B cell (primary cell): ENCODE measurements around the gene LRRC14B. TPM values are rescaled to one million over a fixed set of nuclear protein-coding genes. Genes with fewer than 3 reads are reported as not detected.

ENCODE experiments used
- ATAC-seq: fragments of 200-7000 bp; cut with Tn5 transposase; one replicate; pipeline ENCODE4 v1.10.0; 2021; ENCODE audit warnings: low read depth, mild to moderate bottlenecking, moderate number of reproducible peaks, moderate library complexity
- CTCF ChIA-PET: fragments of 350-600 bp; sonication (Branson Sonifier 250); formaldehyde crosslinking; loops from one replicate; lab custom pipeline; 2021; ENCODE audit warnings: antibody characterized with exemption, inconsistent platforms; lab: Charles Lee
- POLR2A ChIA-PET: fragments of 350-600 bp; sonication (Branson Sonifier 250); formaldehyde crosslinking; loops from one replicate; lab custom pipeline; 2021; ENCODE audit warnings: antibody characterized with exemption; lab: Charles Lee
- DNase-seq: peaks from one replicate; pipeline ENCODE4 v3.0.0; 2013
- H2AFZ ChIP-seq: 2 replicates; pipeline ENCODE4 v1.6.1; 2012; ENCODE audit warnings: mild to moderate bottlenecking, low read depth, low read length; ENCODE audit not compliant: insufficient read depth, poor library complexity, severe bottlenecking
- H3K27ac ChIP-seq, 2 donors: 1 replicate in 1 of 2; 2 replicates in 1 of 2; pipeline ENCODE4 v1.5.1; 2012 to 2013; ENCODE audit warnings: low read length in 2 of 2, mild to moderate bottlenecking in 2 of 2, moderate library complexity in 1 of 2
- H3K27me3 ChIP-seq, 4 experiments: fragments of 200-600 bp in 1 of 4; sonication (generic) in 1 of 4; replicated peaks in 1 of 4; 1 replicate in 2 of 4; 2 replicates in 2 of 4; pipeline versions ENCODE4 v1.6.1 to v1.7.0; 2013 to 2016; ENCODE audit warnings: low read length in 3 of 4, mild to moderate bottlenecking in 2 of 4, mixed read lengths in 1 of 4, moderate library complexity in 1 of 4; ENCODE audit not compliant: insufficient read depth in 4 of 4, control insufficient read depth in 3 of 4; ENCODE audit errors: control extremely low read depth in 1 of 4
- H3K36me3 ChIP-seq, 2 experiments: replicated peaks in 1 of 2; 1 replicate in 1 of 2; 2 replicates in 1 of 2; pipeline versions ENCODE4 v1.6.1 to v1.7.1; 2013; ENCODE audit warnings: low read length in 1 of 2; ENCODE audit not compliant: insufficient read depth in 2 of 2, control insufficient read depth in 1 of 2; ENCODE audit errors: control extremely low read depth in 1 of 2, extremely low read depth in 1 of 2
- H3K4me1 ChIP-seq, 2 donors: fragments of 200-600 bp in 1 of 2; sonication (generic) in 1 of 2; 1 replicate in 1 of 2; 2 replicates in 1 of 2; pipeline versions ENCODE4 v1.5.1 to v1.6.1; 2013 to 2017; ENCODE audit warnings: low read length in 2 of 2; ENCODE audit not compliant: control insufficient read depth in 2 of 2, insufficient read depth in 2 of 2
- H3K4me2 ChIP-seq: replicated peaks from 2 replicates; pipeline ENCODE3; 2012; ENCODE audit warnings: mild to moderate bottlenecking, low read depth, low read length; ENCODE audit not compliant: poor library complexity, severe bottlenecking
- H3K4me3 ChIP-seq, 5 experiments: fragments of 200-600 bp in 1 of 5; sonication (generic) in 1 of 5; 1 replicate in 3 of 5; 2 replicates in 2 of 5; pipeline versions ENCODE4 v1.5.1 to v1.7.0; 2011 to 2016; ENCODE audit warnings: low read length in 4 of 5, mild to moderate bottlenecking in 4 of 5, low read depth in 2 of 5, control low read depth in 1 of 5, moderate library complexity in 1 of 5; ENCODE audit not compliant: insufficient read depth in 1 of 5; ENCODE audit errors: control extremely low read depth in 1 of 5, extremely low read depth in 1 of 5
- H3K79me2 ChIP-seq: fragments of 200-600 bp; sonication (generic); one replicate; pipeline ENCODE4 v1.6.0; 2016; ENCODE audit warnings: low read length; ENCODE audit not compliant: control insufficient read depth, insufficient read depth
- H3K9ac ChIP-seq: fragments of 200-600 bp; sonication (generic); 2 replicates; pipeline ENCODE4 v1.6.1; 2017; ENCODE audit warnings: mild to moderate bottlenecking, low read length, moderate library complexity
- H3K9me3 ChIP-seq, 3 donors: one replicate each; pipeline versions ENCODE4 v1.6.1 to v1.7.1; 2013; ENCODE audit warnings: low read length in 2 of 3; ENCODE audit not compliant: control insufficient read depth in 2 of 3, insufficient read depth in 1 of 3; ENCODE audit errors: control extremely low read depth in 1 of 3
- H4K20me1 ChIP-seq: 2 replicates; pipeline ENCODE4 v1.6.0; 2012; ENCODE audit warnings: mild to moderate bottlenecking, low read length; ENCODE audit not compliant: insufficient read depth, control insufficient read depth, poor library complexity, severe bottlenecking
- H3K27ac Mint-ChIP-seq: one replicate; pipeline ENCODE4 v1.8.0; 2021; ENCODE audit warnings: mixed read lengths
- H3K27me3 Mint-ChIP-seq: one replicate; pipeline ENCODE4 v1.8.0; 2021; ENCODE audit warnings: mixed read lengths
- H3K4me1 Mint-ChIP-seq: one replicate; pipeline ENCODE4 v1.8.0; 2021; ENCODE audit warnings: mixed read lengths
- H3K4me3 Mint-ChIP-seq: one replicate; pipeline ENCODE4 v1.8.0; 2021; ENCODE audit warnings: mixed read lengths
- H3K9me3 Mint-ChIP-seq: one replicate; pipeline ENCODE4 v1.8.0; 2022; ENCODE audit warnings: mixed read lengths; ENCODE audit not compliant: insufficient read depth
- EZH2 ChIP-seq: IDR thresholded peaks from 2 replicates; pipeline ENCODE4 v1.6.1; 2012; ENCODE audit warnings: borderline replicate concordance, low read depth, mild to moderate bottlenecking, moderate library complexity, low read length; ENCODE audit not compliant: insufficient read depth, poor library complexity, severe bottlenecking
- WGBS: methylation state at CpG from one replicate; pipeline ENCODE4 v1.1.5; 2013; ENCODE audit warnings: missing lambda C conversion rate; ENCODE audit not compliant: insufficient coverage; 5-methylcytosine and 5-hydroxymethylcytosine counted together
- intact Hi-C: fragments of 100-400 bp; cut with micrococcal nuclease; formaldehyde crosslinking; loops from one replicate; pipeline ENCODE4 v1.10.0; 2022
- polyA plus RNA-seq: library from polyadenylated mRNA; depleted of rRNA; stranded (reverse); fragments of >200 nt; gene quantifications from 2 replicates; pipeline ENCODE4 v1.2.3, GENCODE V29; 2012
- total RNA-seq, 2 donors: library from RNA; stranded (reverse); fragments of 120-200 nt in 1 of 2; gene quantifications; 1 replicate in 1 of 2; 2 replicates in 1 of 2; pipeline versions ENCODE4 v1.2.3 to v1.2.4, GENCODE V29; 2013 to 2022
- TF ChIP-seq, protein P1 (sequence below): fragments of 200-600 bp; IDR thresholded peaks from one replicate; pipeline ENCODE4 v1.8.0; 2022; ENCODE audit warnings: antibody characterized with exemption, mild to moderate bottlenecking

The LRRC14B gene
- total and polyA plus RNA-seq, 2 donors (not counting 1 experiment from before 2014, with no cell fraction given): 0.06 TPM; not detected in 1

GRCh38 chr5:174291-174600 lies 17.0 kb upstream of the LRRC14B start:
- Mint-ChIP-seq H3K27me3 (peaks cover 9% of the 10 kb centered on the region), H3K4me3 (no peak overlapping the region), H3K27ac (no peak overlapping the region), H3K4me1 (no peaks in the 10 kb centered on the region), H3K9me3 (no peaks in the 10 kb centered on the region)
- Histone ChIP-seq H3K9me3 (no peaks in the 10 kb centered on the region), H3K4me1 (no peaks in the 10 kb centered on the region), H4K20me1 (no peaks in the 10 kb centered on the region), H3K9ac (no peak overlapping the region), H3K4me2 (no peak overlapping the region), H3K79me2 (no peaks in the 10 kb centered on the region), H2AFZ (no peak overlapping the region), H3K4me3 (no peak overlapping the region), H3K27ac (no peak overlapping the region), H3K36me3 (no peaks in the 10 kb centered on the region), H3K27me3 (no peaks in the 10 kb centered on the region)
- ChIA-PET CTCF (no interaction called here), POLR2A (no interaction called here)
- ATAC-seq (no peak), DNase-seq (no peak)
- TF ChIP-seq, protein P1, sequence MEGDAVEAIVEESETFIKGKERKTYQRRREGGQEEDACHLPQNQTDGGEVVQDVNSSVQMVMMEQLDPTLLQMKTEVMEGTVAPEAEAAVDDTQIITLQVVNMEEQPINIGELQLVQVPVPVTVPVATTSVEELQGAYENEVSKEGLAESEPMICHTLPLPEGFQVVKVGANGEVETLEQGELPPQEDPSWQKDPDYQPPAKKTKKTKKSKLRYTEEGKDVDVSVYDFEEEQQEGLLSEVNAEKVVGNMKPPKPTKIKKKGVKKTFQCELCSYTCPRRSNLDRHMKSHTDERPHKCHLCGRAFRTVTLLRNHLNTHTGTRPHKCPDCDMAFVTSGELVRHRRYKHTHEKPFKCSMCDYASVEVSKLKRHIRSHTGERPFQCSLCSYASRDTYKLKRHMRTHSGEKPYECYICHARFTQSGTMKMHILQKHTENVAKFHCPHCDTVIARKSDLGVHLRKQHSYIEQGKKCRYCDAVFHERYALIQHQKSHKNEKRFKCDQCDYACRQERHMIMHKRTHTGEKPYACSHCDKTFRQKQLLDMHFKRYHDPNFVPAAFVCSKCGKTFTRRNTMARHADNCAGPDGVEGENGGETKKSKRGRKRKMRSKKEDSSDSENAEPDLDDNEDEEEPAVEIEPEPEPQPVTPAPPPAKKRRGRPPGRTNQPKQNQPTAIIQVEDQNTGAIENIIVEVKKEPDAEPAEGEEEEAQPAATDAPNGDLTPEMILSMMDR: no peak
- TF ChIP-seq EZH2: no peak
- intact Hi-C loops: no loop called here
- 79% methylated on average over 2 of the region's 5 CpGs for WGBS

- Mint-ChIP-seq H3K27ac (no peak overlapping the region), H3K4me3 (no peak overlapping the region), H3K4me1 (no peaks in the 10 kb centered on the region), H3K9me3 (no peaks in the 10 kb centered on the region), H3K27me3 (peaks cover 9% of the 10 kb centered on the region)
- H3K9ac ChIP-seq: no peak overlapping the region
- H3K4me1 ChIP-seq: no peaks in the 10 kb centered on the region
- WGBS: 87% methylated on average over 16 of the region's 16 CpGs
- no peak overlapping the region for H3K27ac ChIP-seq
- TF ChIP-seq EZH2: no peak
- TF ChIP-seq, protein P1: no peak
- no peak for DNase-seq
- H3K36me3 ChIP-seq: no peaks in the 10 kb centered on the region
- H3K79me2 ChIP-seq: no peaks in the 10 kb centered on the region
- no peaks in the 10 kb centered on the region for H3K9me3 ChIP-seq
- H2AFZ ChIP-seq: no peak overlapping the region
- no peak for ATAC-seq
- no peaks in the 10 kb centered on the region for H4K20me1 ChIP-seq
- CTCF ChIA-PET: no interaction called here
- POLR2A ChIA-PET: no interaction called here
- H3K4me2 ChIP-seq: no peak overlapping the region
- H3K4me3 ChIP-seq: no peak overlapping the region
- H3K27me3 ChIP-seq: no peaks in the 10 kb centered on the region
- intact Hi-C loops: no loop called here
Observed at GRCh38 chr5:174876-175465, 16.3 kb upstream of the LRRC14B start.
